ENCODE results near the gene XXYLT1. TPM values are rescaled to one million over a fixed set of nuclear protein-coding genes. Genes with fewer than 3 reads are reported as not detected.

Gene XXYLT1
- total and polyA plus RNA-seq, 2 donors from 2014 or later = 5.7 to 10.7 TPM

DNA sequence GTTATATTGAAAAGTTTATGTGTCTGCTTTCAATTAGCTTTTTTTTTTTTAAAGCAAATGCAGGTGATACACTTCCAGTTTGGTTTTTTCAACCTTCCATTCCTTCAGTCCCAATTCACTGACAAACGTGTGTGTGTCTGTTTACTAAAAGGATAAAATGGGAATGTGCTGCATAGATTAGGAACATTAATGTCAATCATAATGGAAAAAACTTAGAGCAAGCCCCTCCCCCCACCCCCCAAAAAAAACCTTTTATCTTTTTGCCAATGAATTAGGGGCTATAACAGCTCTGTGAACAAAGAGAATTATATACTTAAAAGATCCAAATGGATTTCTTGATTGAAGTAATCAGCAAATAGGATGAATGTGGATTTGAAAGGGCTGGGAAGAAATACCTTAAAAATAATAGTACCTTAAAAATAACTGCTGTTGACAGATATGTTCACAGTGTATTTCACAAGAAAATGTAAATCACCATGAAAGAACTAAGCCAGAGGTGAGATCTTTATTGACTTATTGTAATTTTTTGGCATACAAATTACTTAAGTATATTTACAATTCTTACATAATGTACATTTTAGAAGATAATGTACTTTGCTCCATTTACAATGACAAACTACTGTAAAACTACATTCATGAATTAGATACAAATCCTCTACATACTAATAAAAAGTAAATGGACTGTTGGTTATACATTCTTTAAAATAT, 3.5 kb upstream of the XXYLT1 start:
- Histone ChIP-seq H3K36me3 (ENCODE audit: control insufficient read depth in 2 of 3, insufficient read depth in 3 of 3, low read length in 3 of 3) (no peaks in the 10 kb centered on the region), H3K4me1 (ENCODE audit: control insufficient read depth in 2 of 3, insufficient read depth in 2 of 3, low read depth in 1 of 3, low read length in 3 of 3) (peaks cover 5 to 12% (median 6%) of the 10 kb centered on the region in 3 donors), H3K27me3 (ENCODE audit: control insufficient read depth, insufficient read depth, low read length) (no peaks in the 10 kb centered on the region), H3K4me3 (ENCODE audit: low read length in 3 of 3) (no peak overlapping the region), H3K9me3 (ENCODE audit: control insufficient read depth in 2 of 3, insufficient read depth in 1 of 3, low read length in 3 of 3) (no peaks in the 10 kb centered on the region), H3K9ac (ENCODE audit: low read length in 3 of 3) (no peak overlapping the region), H3K27ac (ENCODE audit: low read depth in 2 of 2, low read length in 2 of 2) (no peak overlapping the region)
- intact Hi-C loops (cut with DNase I) = no loop called here
- FAIRE-seq = no peak
- DNase-seq = no peak
- TF ChIP-seq, protein P1, sequence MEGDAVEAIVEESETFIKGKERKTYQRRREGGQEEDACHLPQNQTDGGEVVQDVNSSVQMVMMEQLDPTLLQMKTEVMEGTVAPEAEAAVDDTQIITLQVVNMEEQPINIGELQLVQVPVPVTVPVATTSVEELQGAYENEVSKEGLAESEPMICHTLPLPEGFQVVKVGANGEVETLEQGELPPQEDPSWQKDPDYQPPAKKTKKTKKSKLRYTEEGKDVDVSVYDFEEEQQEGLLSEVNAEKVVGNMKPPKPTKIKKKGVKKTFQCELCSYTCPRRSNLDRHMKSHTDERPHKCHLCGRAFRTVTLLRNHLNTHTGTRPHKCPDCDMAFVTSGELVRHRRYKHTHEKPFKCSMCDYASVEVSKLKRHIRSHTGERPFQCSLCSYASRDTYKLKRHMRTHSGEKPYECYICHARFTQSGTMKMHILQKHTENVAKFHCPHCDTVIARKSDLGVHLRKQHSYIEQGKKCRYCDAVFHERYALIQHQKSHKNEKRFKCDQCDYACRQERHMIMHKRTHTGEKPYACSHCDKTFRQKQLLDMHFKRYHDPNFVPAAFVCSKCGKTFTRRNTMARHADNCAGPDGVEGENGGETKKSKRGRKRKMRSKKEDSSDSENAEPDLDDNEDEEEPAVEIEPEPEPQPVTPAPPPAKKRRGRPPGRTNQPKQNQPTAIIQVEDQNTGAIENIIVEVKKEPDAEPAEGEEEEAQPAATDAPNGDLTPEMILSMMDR (IDR thresholded peaks at IDR 0.05; ENCODE audit: borderline replicate concordance, extremely low read depth, insufficient read depth) = no peak

DNA sequence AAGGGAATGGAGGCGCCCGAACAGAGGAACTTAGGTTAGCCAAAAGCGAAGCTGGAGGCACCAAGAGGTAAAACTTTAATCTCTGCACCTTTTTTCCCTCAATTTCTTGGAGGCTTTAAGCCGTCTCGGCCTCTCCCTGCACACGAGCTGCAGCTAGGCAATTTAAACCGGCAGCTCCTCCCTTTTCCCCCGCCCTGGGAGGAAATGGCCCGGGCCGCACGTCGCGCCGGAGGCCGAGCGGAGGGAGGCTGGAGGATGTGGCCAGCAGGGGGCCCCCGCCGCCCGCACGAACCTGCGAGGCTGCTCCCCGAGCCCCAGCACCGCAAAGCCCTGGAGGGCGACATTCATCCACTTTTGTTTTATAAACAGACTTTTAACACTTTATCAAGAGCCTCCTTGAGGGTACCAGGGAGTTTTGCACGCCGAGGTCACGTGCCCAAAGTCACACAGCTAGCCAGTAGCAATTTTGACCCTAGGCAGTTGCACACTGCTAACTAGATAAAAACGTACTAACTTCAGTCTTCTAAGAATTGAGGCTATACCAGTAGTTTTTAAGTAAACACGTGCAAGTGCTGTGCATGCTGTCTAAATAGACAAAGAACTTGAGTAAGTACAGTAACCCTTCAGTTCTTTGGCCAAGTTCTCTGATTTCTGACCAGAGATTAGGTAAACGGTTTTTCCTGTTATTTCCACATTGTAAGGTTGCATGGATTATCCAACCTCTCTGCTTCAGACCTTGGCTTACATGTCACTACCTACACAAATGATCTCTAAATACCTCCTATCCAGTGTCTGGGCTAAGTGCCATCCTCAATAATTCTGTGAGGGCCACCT, 668 bp upstream of the XXYLT1 start:
- intact Hi-C loops (cut with DNase I) = no loop called here
- TF ChIP-seq, protein P1 (IDR thresholded peaks at IDR 0.05; ENCODE audit: borderline replicate concordance, extremely low read depth, insufficient read depth) = peak; percentile 92
- FAIRE-seq (no peak), DNase-seq (peak; percentile 92 to 96 (median 95))
- H3K9ac ChIP-seq (ENCODE audit: low read length in 3 of 3) = peak overlapping the region; percentile 4 to 70 (median 69)
- no peaks in the 10 kb centered on the region for H3K36me3 ChIP-seq (ENCODE audit: control insufficient read depth in 2 of 3, insufficient read depth in 3 of 3, low read length in 3 of 3)
- no peaks in the 10 kb centered on the region for H3K9me3 ChIP-seq (ENCODE audit: control insufficient read depth in 2 of 3, insufficient read depth in 1 of 3, low read length in 3 of 3)
- H3K27ac ChIP-seq (ENCODE audit: low read depth in 2 of 2, low read length in 2 of 2) = peak overlapping the region; percentile 61 to 62
- no peaks in the 10 kb centered on the region for H3K27me3 ChIP-seq (ENCODE audit: control insufficient read depth, insufficient read depth, low read length)
- H3K4me3 ChIP-seq (ENCODE audit: low read length in 3 of 3) = peak overlapping the region; percentile 78 to 85 (median 85)
- peaks cover 6 to 14% (median 6%) of the 10 kb centered on the region in 3 donors for H3K4me1 ChIP-seq (ENCODE audit: control insufficient read depth in 2 of 3, insufficient read depth in 2 of 3, low read depth in 1 of 3, low read length in 3 of 3)

DNA sequence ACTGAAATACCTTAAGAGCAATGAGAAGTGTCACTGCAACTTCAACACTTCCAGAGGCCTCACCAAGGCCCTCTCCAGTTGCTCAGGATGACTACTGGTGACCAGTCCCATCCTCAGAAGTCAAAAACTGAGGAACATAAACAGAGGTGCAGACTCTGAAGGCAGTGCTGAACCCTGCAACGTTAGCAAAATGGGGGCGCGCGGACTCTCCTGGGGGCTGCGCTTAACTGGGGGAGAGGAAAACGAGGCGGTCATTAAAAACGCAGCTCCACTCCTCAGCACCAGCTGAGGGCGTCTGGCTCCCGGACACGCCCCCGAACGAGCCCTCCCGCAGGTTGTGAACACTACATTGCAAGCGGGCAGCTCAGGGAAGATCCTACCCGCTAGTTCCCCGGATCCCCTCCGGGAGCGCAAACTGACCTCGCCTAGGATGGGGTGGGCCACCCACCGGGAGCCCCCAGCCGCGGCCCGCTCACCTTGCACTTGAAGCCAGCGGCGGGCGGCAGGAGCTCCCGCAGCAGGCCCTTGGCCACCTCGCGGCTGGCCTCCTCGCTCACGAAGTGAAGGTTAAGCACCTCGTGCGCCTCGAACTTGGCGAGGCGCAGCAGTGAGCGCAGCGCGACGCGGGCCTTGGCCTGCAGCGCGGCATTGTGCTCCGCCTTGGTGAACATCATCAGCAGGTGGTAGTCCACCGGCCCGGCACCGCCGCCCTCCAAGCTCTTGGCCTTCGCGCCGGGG, 711 bp downstream of the XXYLT1 start:
- H3K9ac ChIP-seq (ENCODE audit: low read length in 3 of 3) = peak overlapping the region in 2 of 3 donors; percentile 11 to 53
- FAIRE-seq (no peak), DNase-seq (peak; percentile 53 to 90 (median 67))
- TF ChIP-seq, protein P1 (IDR thresholded peaks at IDR 0.05; ENCODE audit: borderline replicate concordance, extremely low read depth, insufficient read depth) = no peak
- H3K9me3 ChIP-seq (ENCODE audit: control insufficient read depth in 2 of 3, insufficient read depth in 1 of 3, low read length in 3 of 3) = no peaks in the 10 kb centered on the region
- no peaks in the 10 kb centered on the region for H3K27me3 ChIP-seq (ENCODE audit: control insufficient read depth, insufficient read depth, low read length)
- H3K4me3 ChIP-seq (ENCODE audit: low read length in 3 of 3) = peak overlapping the region; percentile 46 to 85 (median 58)
- peaks cover 6 to 14% (median 6%) of the 10 kb centered on the region in 3 donors for H3K4me1 ChIP-seq (ENCODE audit: control insufficient read depth in 2 of 3, insufficient read depth in 2 of 3, low read depth in 1 of 3, low read length in 3 of 3)
- intact Hi-C loops (cut with DNase I) = no loop called here
- H3K36me3 ChIP-seq (ENCODE audit: control insufficient read depth in 2 of 3, insufficient read depth in 3 of 3, low read length in 3 of 3) = no peaks in the 10 kb centered on the region
- H3K27ac ChIP-seq (ENCODE audit: low read depth in 2 of 2, low read length in 2 of 2) = peak overlapping the region in 1 of 2 donors; percentile 62
